ENCODE results near the gene LGR5.

The LGR5 gene

DNA sequence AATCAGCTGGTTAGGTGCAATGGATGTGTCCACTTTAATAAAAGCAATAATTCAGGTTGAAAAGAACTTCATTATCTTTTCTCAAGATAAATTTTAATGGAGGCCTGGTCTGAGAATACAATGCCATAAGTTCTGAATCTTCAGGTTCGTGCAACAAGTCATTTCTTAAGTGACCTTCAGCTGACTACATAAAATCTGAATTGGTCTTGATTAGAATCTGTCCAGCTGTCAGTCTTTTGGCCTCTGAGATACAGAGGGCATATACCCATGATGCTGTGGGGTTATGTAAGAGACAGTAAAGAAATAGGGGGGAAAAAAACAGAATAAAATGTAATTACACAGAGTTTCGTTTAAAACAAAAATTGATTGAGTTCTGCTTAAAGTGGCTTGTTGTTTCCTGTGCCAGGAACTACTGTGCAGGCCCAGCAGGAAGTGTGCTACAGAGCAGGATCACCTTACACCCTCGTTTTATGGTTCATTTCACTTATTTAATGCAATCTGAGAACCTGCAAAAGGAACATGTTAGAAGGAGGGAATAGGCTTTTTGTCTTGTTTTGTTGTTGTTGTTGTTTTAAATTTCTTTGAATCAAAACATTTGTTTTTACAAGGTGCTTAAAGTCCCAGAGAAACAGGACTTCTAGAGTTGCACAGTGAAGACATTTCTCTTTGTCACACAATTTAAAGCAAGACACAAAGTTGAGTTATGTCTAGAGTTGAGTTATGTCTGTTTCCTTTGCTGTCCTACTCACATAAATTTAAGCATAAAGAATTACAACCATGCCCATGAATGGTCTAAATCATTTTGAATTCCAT lies 64.2 kb downstream of the LGR5 start:
- H3K4me1 ChIP-seq (ENCODE audit: insufficient read depth, insufficient read length) = no peaks in the 10 kb centered on the region
- no peak for DNase-seq (ENCODE audit: low read depth, low spot score)

GRCh38 chr12:71504476-71504875 lies 64.9 kb downstream of the LGR5 start:
- TF ChIP-seq SUZ12 (IDR thresholded peaks at IDR 0.05; ENCODE audit: extremely low read depth, insufficient read depth, insufficient read length) (no peak), ZNF274 (IDR thresholded peaks at IDR 0.05; ENCODE audit: low read depth, low read length) (no peak), YY1 (IDR thresholded peaks at IDR 0.05; ENCODE audit: insufficient read depth, insufficient read length) (no peak)
- no peaks in the 10 kb centered on the region for H3K27me3 ChIP-seq (ENCODE audit: insufficient read depth, insufficient read length)
- DNase-seq (ENCODE audit: low read depth, low spot score) = no peak
- no peaks in the 10 kb centered on the region for H3K9me3 ChIP-seq (ENCODE audit: insufficient read depth, low read length)
- H3K4me3 ChIP-seq (ENCODE audit: insufficient read length, low read depth) = no peak overlapping the region
- H3K4me1 ChIP-seq (ENCODE audit: insufficient read depth, insufficient read length) = no peaks in the 10 kb centered on the region
- H3K36me3 ChIP-seq (ENCODE audit: insufficient read depth, insufficient read length, low read length) = no peaks in the 10 kb centered on the region
- H3K9ac ChIP-seq (ENCODE audit: insufficient read length, low read depth) = no peak overlapping the region

More for the DNA sequence above, 64.2 kb downstream of the LGR5 start:
- no peak overlapping the region for H3K9ac ChIP-seq (ENCODE audit: insufficient read length, low read depth)
- no peak overlapping the region for H3K4me3 ChIP-seq (ENCODE audit: insufficient read length, low read depth)
- no peaks in the 10 kb centered on the region for H3K27me3 ChIP-seq (ENCODE audit: insufficient read depth, insufficient read length)
- no peaks in the 10 kb centered on the region for H3K9me3 ChIP-seq (ENCODE audit: insufficient read depth, low read length)
- no peaks in the 10 kb centered on the region for H3K36me3 ChIP-seq (ENCODE audit: insufficient read depth, insufficient read length, low read length)
- TF ChIP-seq YY1 (IDR thresholded peaks at IDR 0.05; ENCODE audit: insufficient read depth, insufficient read length) (no peak), ZNF274 (IDR thresholded peaks at IDR 0.05; ENCODE audit: low read depth, low read length) (no peak), SUZ12 (IDR thresholded peaks at IDR 0.05; ENCODE audit: extremely low read depth, insufficient read depth, insufficient read length) (no peak)

DNA sequence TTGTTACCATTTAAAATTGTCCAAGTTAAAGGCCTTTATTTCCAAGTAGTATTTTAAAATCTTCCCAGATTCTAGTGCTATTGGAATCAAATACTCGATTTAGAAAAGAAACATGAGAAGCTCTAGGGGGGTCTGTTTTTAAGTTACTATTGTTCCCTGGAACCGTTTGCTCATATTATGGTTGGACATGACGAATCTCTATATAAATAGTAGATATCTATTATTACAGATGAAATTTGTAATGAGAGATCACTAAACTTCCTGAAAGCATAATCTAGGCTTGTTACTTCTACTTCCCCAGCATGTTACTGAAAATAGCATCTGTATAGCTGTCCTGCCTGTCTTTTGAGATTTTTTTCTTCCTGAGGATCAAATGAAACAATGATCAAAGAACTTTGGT lies 70.1 kb downstream of the LGR5 start:
- Histone ChIP-seq H3K27me3 (ENCODE audit: insufficient read depth, insufficient read length) (no peaks in the 10 kb centered on the region), H3K36me3 (ENCODE audit: insufficient read depth, insufficient read length, low read length) (no peaks in the 10 kb centered on the region), H3K9me3 (ENCODE audit: insufficient read depth, low read length) (no peaks in the 10 kb centered on the region), H3K4me3 (ENCODE audit: insufficient read length, low read depth) (no peak overlapping the region), H3K9ac (ENCODE audit: insufficient read length, low read depth) (no peak overlapping the region), H3K4me1 (ENCODE audit: insufficient read depth, insufficient read length) (no peaks in the 10 kb centered on the region)
- no peak for TF ChIP-seq SUZ12 (IDR thresholded peaks at IDR 0.05; ENCODE audit: extremely low read depth, insufficient read depth, insufficient read length)
- no peak for TF ChIP-seq ZNF274 (IDR thresholded peaks at IDR 0.05; ENCODE audit: low read depth, low read length)
- no peak for TF ChIP-seq YY1 (IDR thresholded peaks at IDR 0.05; ENCODE audit: insufficient read depth, insufficient read length)
- no peak for DNase-seq (ENCODE audit: low read depth, low spot score)

DNA sequence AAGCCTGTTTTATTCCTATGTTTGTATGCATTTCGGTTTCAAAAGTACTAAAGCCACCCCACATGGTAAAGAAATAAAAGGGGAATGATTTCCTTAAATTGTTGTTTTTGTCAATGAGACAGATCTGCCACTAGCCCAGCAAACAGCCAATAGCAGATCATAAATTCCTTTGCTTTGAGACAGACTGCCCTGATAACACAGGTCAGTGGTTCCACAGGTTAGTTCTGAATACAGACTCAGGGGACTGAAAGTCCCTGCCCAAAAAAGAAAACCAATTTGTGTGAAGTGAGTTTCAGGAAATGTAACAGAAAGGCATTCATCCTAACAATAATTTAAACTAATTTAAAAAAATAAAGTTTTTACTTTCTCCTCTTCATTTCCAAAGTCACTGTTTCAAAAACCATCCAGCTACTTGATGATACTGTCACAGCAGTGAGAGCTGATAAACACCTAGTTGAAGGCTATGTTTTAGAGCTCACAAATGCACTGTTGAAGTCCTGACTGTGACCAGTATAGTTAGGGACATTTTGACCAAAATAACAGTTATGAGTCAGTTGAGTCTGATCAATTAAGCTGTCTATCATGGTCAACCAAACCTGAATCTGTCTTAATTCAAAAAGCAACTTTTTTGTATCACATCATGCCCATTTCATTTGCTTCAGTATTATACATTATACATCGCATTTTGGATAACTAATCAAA lies 77.7 kb downstream of the LGR5 start:
- Histone ChIP-seq H3K4me1 (ENCODE audit: insufficient read depth, insufficient read length) (no peaks in the 10 kb centered on the region), H3K27me3 (ENCODE audit: insufficient read depth, insufficient read length) (no peaks in the 10 kb centered on the region), H3K4me3 (ENCODE audit: insufficient read length, low read depth) (no peak overlapping the region), H3K9me3 (ENCODE audit: insufficient read depth, low read length) (no peaks in the 10 kb centered on the region), H3K9ac (ENCODE audit: insufficient read length, low read depth) (no peak overlapping the region), H3K36me3 (ENCODE audit: insufficient read depth, insufficient read length, low read length) (no peaks in the 10 kb centered on the region)
- no peak for TF ChIP-seq SUZ12 (IDR thresholded peaks at IDR 0.05; ENCODE audit: extremely low read depth, insufficient read depth, insufficient read length)
- TF ChIP-seq YY1 (IDR thresholded peaks at IDR 0.05; ENCODE audit: insufficient read depth, insufficient read length) = no peak
- TF ChIP-seq ZNF274 (IDR thresholded peaks at IDR 0.05; ENCODE audit: low read depth, low read length) = no peak
- DNase-seq (ENCODE audit: low read depth, low spot score) = no peak

DNA sequence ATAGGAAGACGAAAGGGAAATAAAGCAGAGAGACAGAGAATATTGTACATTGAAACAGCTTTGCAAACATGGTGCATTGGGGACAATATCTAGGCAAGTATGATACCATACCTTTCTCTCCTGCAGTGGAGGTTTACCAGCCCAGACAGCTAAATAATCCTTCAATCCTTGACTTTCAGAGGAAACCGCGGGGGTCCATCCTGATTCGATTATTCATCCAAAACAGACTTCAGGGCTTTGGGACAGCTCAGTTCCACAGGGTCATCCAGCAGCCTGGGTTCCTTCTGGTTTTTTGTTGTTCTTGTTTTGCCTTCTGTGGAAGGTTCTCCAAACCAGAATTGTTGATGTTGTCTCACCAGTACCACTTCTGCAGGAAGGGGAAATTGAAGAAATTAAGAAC lies 81.5 kb downstream of the LGR5 start:
- no peaks in the 10 kb centered on the region for H3K36me3 ChIP-seq (ENCODE audit: insufficient read depth, insufficient read length, low read length)
- TF ChIP-seq YY1 (IDR thresholded peaks at IDR 0.05; ENCODE audit: insufficient read depth, insufficient read length) (no peak), ZNF274 (IDR thresholded peaks at IDR 0.05; ENCODE audit: low read depth, low read length) (no peak), SUZ12 (IDR thresholded peaks at IDR 0.05; ENCODE audit: extremely low read depth, insufficient read depth, insufficient read length) (no peak)
- peak; percentile 13 for DNase-seq (ENCODE audit: low read depth, low spot score)

DNA sequence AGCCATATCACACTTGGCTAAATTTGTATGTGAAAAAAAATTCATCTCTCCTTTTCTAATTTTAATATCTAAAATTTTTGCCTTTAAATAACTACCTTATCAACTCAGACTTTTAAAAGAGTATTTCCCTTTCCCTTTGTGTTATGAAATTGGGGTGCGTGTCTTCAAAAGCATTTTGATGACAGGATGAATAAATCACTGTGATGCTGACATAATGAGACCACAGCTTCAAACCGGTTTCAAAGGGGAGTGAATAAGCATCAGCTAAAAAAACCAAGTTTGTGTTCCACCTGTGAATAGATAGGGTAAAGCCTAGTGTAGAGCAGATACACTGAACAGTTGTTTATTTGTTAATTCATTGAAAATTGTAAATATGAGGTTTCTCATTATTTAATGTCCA lies 85.0 kb downstream of the LGR5 start:
- H3K27me3 ChIP-seq (ENCODE audit: insufficient read depth, insufficient read length) = no peaks in the 10 kb centered on the region
- H3K4me1 ChIP-seq (ENCODE audit: insufficient read depth, insufficient read length) = no peaks in the 10 kb centered on the region
- no peaks in the 10 kb centered on the region for H3K9me3 ChIP-seq (ENCODE audit: insufficient read depth, low read length)
- no peak for DNase-seq (ENCODE audit: low read depth, low spot score)
- TF ChIP-seq SUZ12 (IDR thresholded peaks at IDR 0.05; ENCODE audit: extremely low read depth, insufficient read depth, insufficient read length) (no peak), ZNF274 (IDR thresholded peaks at IDR 0.05; ENCODE audit: low read depth, low read length) (no peak), YY1 (IDR thresholded peaks at IDR 0.05; ENCODE audit: insufficient read depth, insufficient read length) (no peak)
- H3K4me3 ChIP-seq (ENCODE audit: insufficient read length, low read depth) = no peak overlapping the region
- H3K9ac ChIP-seq (ENCODE audit: insufficient read length, low read depth) = no peak overlapping the region
- no peaks in the 10 kb centered on the region for H3K36me3 ChIP-seq (ENCODE audit: insufficient read depth, insufficient read length, low read length)

More for the DNA sequence above, 81.5 kb downstream of the LGR5 start:
- Histone ChIP-seq H3K4me1 (ENCODE audit: insufficient read depth, insufficient read length) (no peaks in the 10 kb centered on the region), H3K27me3 (ENCODE audit: insufficient read depth, insufficient read length) (no peaks in the 10 kb centered on the region), H3K4me3 (ENCODE audit: insufficient read length, low read depth) (no peak overlapping the region), H3K9ac (ENCODE audit: insufficient read length, low read depth) (no peak overlapping the region), H3K9me3 (ENCODE audit: insufficient read depth, low read length) (no peaks in the 10 kb centered on the region)

DNA sequence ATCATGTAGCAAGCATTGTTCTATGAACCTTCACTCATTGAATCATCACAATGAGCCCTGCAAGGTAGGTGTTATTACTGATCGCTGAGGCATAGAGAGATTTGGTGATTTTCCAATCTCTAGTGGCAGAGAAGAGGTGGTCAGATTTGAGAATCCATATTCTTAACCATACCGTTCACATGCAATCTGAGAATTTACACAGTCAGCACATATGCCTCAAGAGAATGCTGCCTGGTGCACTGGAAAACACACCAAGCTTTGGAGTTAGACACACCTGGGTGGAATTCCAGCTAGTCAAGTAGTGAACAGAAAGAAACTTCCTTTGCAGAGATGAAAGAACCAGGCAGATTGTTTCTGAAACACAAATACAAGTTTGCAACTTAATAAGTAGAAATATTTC lies 94.1 kb downstream of the LGR5 start:
- no peaks in the 10 kb centered on the region for H3K27me3 ChIP-seq (ENCODE audit: insufficient read depth, insufficient read length)
- H3K9me3 ChIP-seq (ENCODE audit: insufficient read depth, low read length) = no peaks in the 10 kb centered on the region
- TF ChIP-seq YY1 (IDR thresholded peaks at IDR 0.05; ENCODE audit: insufficient read depth, insufficient read length) (no peak), ZNF274 (IDR thresholded peaks at IDR 0.05; ENCODE audit: low read depth, low read length) (no peak), SUZ12 (IDR thresholded peaks at IDR 0.05; ENCODE audit: extremely low read depth, insufficient read depth, insufficient read length) (no peak)
- H3K4me1 ChIP-seq (ENCODE audit: insufficient read depth, insufficient read length) = no peaks in the 10 kb centered on the region
- DNase-seq (ENCODE audit: low read depth, low spot score) = no peak
- no peaks in the 10 kb centered on the region for H3K36me3 ChIP-seq (ENCODE audit: insufficient read depth, insufficient read length, low read length)
- no peak overlapping the region for H3K9ac ChIP-seq (ENCODE audit: insufficient read length, low read depth)
- H3K4me3 ChIP-seq (ENCODE audit: insufficient read length, low read depth) = no peak overlapping the region

Data from NT2/D1 (cell line).